Karpas-422 (cell line): ENCODE results near the gene ZNF350. TPM values are rescaled to one million over a fixed set of nuclear protein-coding genes. Genes with fewer than 3 reads are reported as not detected.
"Not testable (repeated sequence)": the region's sequence is repeated elsewhere in the genome, so short reads cannot be mapped to it uniquely, and the experiment has no call there.

ENCODE experiments used
- DNase-seq: peaks from one replicate; pipeline ENCODE4 v3.0.0-alpha.2; 2015
- H2AFZ ChIP-seq: fragments of 200-600 bp; sonication (generic); 2 replicates; pipeline ENCODE4 v1.6.1; 2014; ENCODE audit warnings: antibody characterized with exemption, low read length, mixed read lengths
- H3K27ac ChIP-seq: fragments of 200-600 bp; sonication (generic); 2 replicates; pipeline ENCODE4 v1.5.1; 2014; ENCODE audit warnings: mild to moderate bottlenecking, low read length, moderate library complexity
- H3K27me3 ChIP-seq: fragments of 200-600 bp; sonication (generic); 2 replicates; pipeline ENCODE4 v1.6.1; 2014; ENCODE audit warnings: low read length, mixed read lengths
- H3K36me3 ChIP-seq: fragments of 200-600 bp; sonication (generic); 2 replicates; pipeline ENCODE4 v1.6.1; 2014; ENCODE audit warnings: low read length, mixed read lengths; ENCODE audit not compliant: insufficient read depth
- H3K4me1 ChIP-seq: fragments of 200-600 bp; sonication (generic); 2 replicates; pipeline ENCODE4 v1.6.1; 2014; ENCODE audit warnings: mild to moderate bottlenecking, low read length, mixed read lengths
- H3K4me2 ChIP-seq: fragments of 200-600 bp; sonication (generic); 2 replicates; pipeline ENCODE4 v1.6.1; 2014; ENCODE audit warnings: low read length, low read depth, mild to moderate bottlenecking; ENCODE audit not compliant: poor library complexity, severe bottlenecking
- H3K4me3 ChIP-seq: fragments of 200-600 bp; sonication (generic); 2 replicates; pipeline ENCODE4 v1.5.1; 2014; ENCODE audit warnings: mild to moderate bottlenecking, antibody characterized with exemption, low read length, mixed read lengths
- H3K79me2 ChIP-seq: fragments of 200-600 bp; sonication (generic); 2 replicates; pipeline ENCODE4 v1.6.1; 2014; ENCODE audit warnings: mild to moderate bottlenecking, low read length, mixed read lengths
- H3K9ac ChIP-seq: fragments of 200-600 bp; sonication (generic); 2 replicates; pipeline ENCODE4 v1.6.0; 2014; ENCODE audit warnings: low read length
- H3K9me2 ChIP-seq: fragments of 200-600 bp; sonication (generic), shearing (Covaris generic); replicated peaks from 2 replicates; pipeline ENCODE4 v1.6.0; 2014; ENCODE audit warnings: mild to moderate bottlenecking, low read length, moderate library complexity; ENCODE audit not compliant: insufficient read depth
- H3K9me3 ChIP-seq: fragments of 300-700, 200-600 bp; sonication (generic); 2 replicates; pipeline ENCODE4 v1.6.1; 2014; ENCODE audit warnings: low read length, mixed read lengths
- H4K20me1 ChIP-seq: fragments of 200-600 bp; sonication (generic); 2 replicates; pipeline ENCODE4 v1.6.1; 2014; ENCODE audit warnings: mild to moderate bottlenecking, antibody characterized with exemption, low read length, low read depth; ENCODE audit not compliant: insufficient read depth
- total RNA-seq: library from RNA; depleted of rRNA; stranded (reverse); fragments of >200 nt; shearing (Covaris generic); gene quantifications from 2 replicates; pipeline ENCODE4 v1.2.3, GENCODE V29; 2014; ENCODE audit warnings: low replicate concordance

Gene ZNF350
- total RNA-seq, 1 experiment from 2014 or later, result 12.7 TPM

GRCh38 chr19:52020506-52020905 is 33.9 kb upstream of the ZNF350 start:
- no peaks in the 10 kb centered on the region for H3K9me2 ChIP-seq
- H3K4me3 ChIP-seq, result no peak overlapping the region
- no peaks in the 10 kb centered on the region for H3K4me1 ChIP-seq
- H4K20me1 ChIP-seq, result no peaks in the 10 kb centered on the region
- no peak overlapping the region for H3K4me2 ChIP-seq
- H3K36me3 ChIP-seq, result peaks cover 95% of the 10 kb centered on the region
- DNase-seq, result no peak
- no peak overlapping the region for H3K27ac ChIP-seq
- H3K9me3 ChIP-seq, result peaks cover 68% of the 10 kb centered on the region
- H3K9ac ChIP-seq, result no peak overlapping the region
- H3K79me2 ChIP-seq, result peaks cover 46% of the 10 kb centered on the region
- H2AFZ ChIP-seq, result no peak overlapping the region
- H3K27me3 ChIP-seq, result no peaks in the 10 kb centered on the region

GRCh38 chr19:52010674-52011073 is 24.0 kb upstream of the ZNF350 start:
- Histone ChIP-seq H3K27ac (no peak overlapping the region), H3K27me3 (no peaks in the 10 kb centered on the region), H3K4me3 (no peak overlapping the region), H3K4me1 (peaks cover 10% of the 10 kb centered on the region), H3K79me2 (peaks cover 19% of the 10 kb centered on the region), H3K9ac (no peak overlapping the region), H3K36me3 (peaks cover 29% of the 10 kb centered on the region), H3K4me2 (no peak overlapping the region), H3K9me3 (peaks cover 23% of the 10 kb centered on the region), H3K9me2 (no peaks in the 10 kb centered on the region), H2AFZ (no peak overlapping the region), H4K20me1 (no peaks in the 10 kb centered on the region)
- DNase-seq, result no peak

GRCh38 chr19:52007806-52008557 is 21.3 kb upstream of the ZNF350 start, which contains the start of gene ZNF615:
Gene ZNF615 (minus strand): TSS chr19:52008211. CDS start chr19:52003711, 4,500 bp downstream.
- Histone ChIP-seq H3K9me3 (peaks cover 27% of the 10 kb centered on the region), H3K27ac (peak within 1 kb of the TSS; percentile 43; the same call in 1 of the 2 replicates), H2AFZ (peak within 1 kb of the TSS; percentile 99)

GRCh38 chr19:52007451-52007805 is 20.8 kb upstream of the ZNF350 start:
- Histone ChIP-seq H3K27ac (no peak overlapping the region), H3K9me3 (peaks cover 27% of the 10 kb centered on the region), H3K27me3 (no peaks in the 10 kb centered on the region), H3K4me3 (peak overlapping the region; percentile 75), H3K79me2 (peaks cover 34% of the 10 kb centered on the region), H3K4me2 (peak overlapping the region; percentile 76), H2AFZ (peak overlapping the region; percentile 99), H4K20me1 (no peaks in the 10 kb centered on the region), H3K9me2 (no peaks in the 10 kb centered on the region), H3K36me3 (peaks cover 27% of the 10 kb centered on the region), H3K4me1 (peaks cover 10% of the 10 kb centered on the region), H3K9ac (peak overlapping the region; percentile 76)
- DNase-seq, result no peak

More at GRCh38 chr19:52007806-52008557, 21.3 kb upstream of the ZNF350 start, which contains the start of gene ZNF615:
- Histone ChIP-seq H3K79me2 (peaks cover 34% of the 10 kb centered on the region), H3K9me2 (no peaks in the 10 kb centered on the region), H3K27me3 (no peaks in the 10 kb centered on the region), H3K36me3 (peaks cover 29% of the 10 kb centered on the region), H3K4me1 (peaks cover 10% of the 10 kb centered on the region), H4K20me1 (no peaks in the 10 kb centered on the region), H3K4me2 (peak within 1 kb of the TSS; percentile 76), H3K4me3 (peak within 1 kb of the TSS; percentile 75), H3K9ac (peak within 1 kb of the TSS; percentile 76)
- DNase-seq, result peak; percentile 97

GRCh38 chr19:51994048-51994644 is 7.5 kb upstream of the ZNF350 start:
- Histone ChIP-seq H3K4me2 (no peak overlapping the region), H3K27ac (no peak overlapping the region), H3K4me1 (no peaks in the 10 kb centered on the region), H3K4me3 (no peak overlapping the region), H4K20me1 (no peaks in the 10 kb centered on the region), H3K27me3 (no peaks in the 10 kb centered on the region), H3K9me2 (no peaks in the 10 kb centered on the region), H3K9ac (no peak overlapping the region), H2AFZ (no peak overlapping the region), H3K79me2 (no peaks in the 10 kb centered on the region), H3K36me3 (peaks cover 70% of the 10 kb centered on the region), H3K9me3 (peaks cover 82% of the 10 kb centered on the region)
- no peak for DNase-seq

GRCh38 chr19:51993422-51993821 is 6.8 kb upstream of the ZNF350 start:
- no peak overlapping the region for H3K4me3 ChIP-seq
- no peak for DNase-seq
- peaks cover 63% of the 10 kb centered on the region for H3K36me3 ChIP-seq
- no peaks in the 10 kb centered on the region for H3K79me2 ChIP-seq
- H3K4me2 ChIP-seq, result no peak overlapping the region
- no peaks in the 10 kb centered on the region for H4K20me1 ChIP-seq
- no peak overlapping the region for H3K27ac ChIP-seq
- peaks cover 83% of the 10 kb centered on the region for H3K9me3 ChIP-seq
- no peaks in the 10 kb centered on the region for H3K4me1 ChIP-seq
- no peaks in the 10 kb centered on the region for H3K27me3 ChIP-seq
- H3K9ac ChIP-seq, result no peak overlapping the region
- no peaks in the 10 kb centered on the region for H3K9me2 ChIP-seq
- H2AFZ ChIP-seq, result no peak overlapping the region

GRCh38 chr19:51983361-51983760 is 3.3 kb downstream of the ZNF350 start:
- H3K27me3 ChIP-seq, result no peaks in the 10 kb centered on the region
- H3K4me2 ChIP-seq, result no peak overlapping the region
- H3K36me3 ChIP-seq, result peaks cover 4% of the 10 kb centered on the region; the same call in 1 of the 2 replicates
- H2AFZ ChIP-seq, result no peak overlapping the region
- no peak overlapping the region for H3K27ac ChIP-seq
- H3K4me3 ChIP-seq, result no peak overlapping the region
- H4K20me1 ChIP-seq, result no peaks in the 10 kb centered on the region
- H3K79me2 ChIP-seq, result peaks cover 5% of the 10 kb centered on the region; the same call in 1 of the 2 replicates
- H3K9ac ChIP-seq, result no peak overlapping the region
- no peaks in the 10 kb centered on the region for H3K4me1 ChIP-seq
- no peaks in the 10 kb centered on the region for H3K9me2 ChIP-seq
- peaks cover 70% of the 10 kb centered on the region for H3K9me3 ChIP-seq
- DNase-seq, result no peak

- H3K79me2 ChIP-seq, H3K27ac ChIP-seq, H3K4me1 ChIP-seq, H3K9ac ChIP-seq, H3K4me2 ChIP-seq, H4K20me1 ChIP-seq, H3K4me3 ChIP-seq, H3K36me3 ChIP-seq, H2AFZ ChIP-seq, DNase-seq, H3K27me3 ChIP-seq, H3K9me2 ChIP-seq: not testable (repeated sequence)
- H3K9me3 ChIP-seq, result peaks cover 69% of the 10 kb centered on the region
These were observed 5.7 kb downstream of the ZNF350 start for GRCh38 chr19:51980926-51981325.
